Measurements from ENCODE around the gene ZBTB34. TPM values are rescaled to one million over a fixed set of nuclear protein-coding genes. Genes with fewer than 3 reads are reported as not detected.

ZBTB34 gene
- total RNA-seq, 4 donors from 2014 or later: 7.4 to 12.3 (median 10.6) TPM

GRCh38 chr9:126832440-126832839 is 28.0 kb upstream of the ZBTB34 start:
- Histone ChIP-seq H3K4me1 (no peaks in the 10 kb centered on the region), H3K9me3 (no peaks in the 10 kb centered on the region), H3K27me3 (no peaks in the 10 kb centered on the region), H3K27ac (no peak overlapping the region), H3K4me3 (no peak overlapping the region), H3K36me3 (peaks cover 0 to 40% (median 0%) of the 10 kb centered on the region in 3 donors)
- no peak for DNase-seq
- no peak for TF ChIP-seq CTCF (IDR thresholded peaks at IDR 0.05)
- no peak for TF ChIP-seq POLR2A (IDR thresholded peaks at IDR 0.05)

GRCh38 chr9:126833020-126833419 is 27.4 kb upstream of the ZBTB34 start:
- DNase-seq: no peak
- Histone ChIP-seq H3K27ac (no peak overlapping the region), H3K27me3 (no peaks in the 10 kb centered on the region), H3K4me3 (no peak overlapping the region), H3K9me3 (no peaks in the 10 kb centered on the region), H3K36me3 (peaks cover 0 to 36% (median 0%) of the 10 kb centered on the region in 3 donors), H3K4me1 (no peaks in the 10 kb centered on the region)
- TF ChIP-seq CTCF (IDR thresholded peaks at IDR 0.05): no peak
- TF ChIP-seq POLR2A (IDR thresholded peaks at IDR 0.05): no peak

- H3K4me1 ChIP-seq: no peaks in the 10 kb centered on the region
- no peak overlapping the region for H3K27ac ChIP-seq
- no peak for DNase-seq
- H3K4me3 ChIP-seq: no peak overlapping the region
- H3K27me3 ChIP-seq: no peaks in the 10 kb centered on the region
- no peaks in the 10 kb centered on the region for H3K9me3 ChIP-seq
- TF ChIP-seq POLR2A (IDR thresholded peaks at IDR 0.05) (no peak), CTCF (IDR thresholded peaks at IDR 0.05) (no peak)
- H3K36me3 ChIP-seq: peaks cover 0 to 39% (median 0%) of the 10 kb centered on the region in 3 donors
Measured at GRCh38 chr9:126833710-126834345, 26.6 kb upstream of the ZBTB34 start.

GRCh38 chr9:126834672-126835071 is 25.8 kb upstream of the ZBTB34 start:
- no peak for DNase-seq
- Histone ChIP-seq H3K27ac (no peak overlapping the region), H3K9me3 (no peaks in the 10 kb centered on the region), H3K36me3 (peaks cover 0 to 40% (median 0%) of the 10 kb centered on the region in 3 donors), H3K27me3 (no peaks in the 10 kb centered on the region), H3K4me3 (no peak overlapping the region), H3K4me1 (no peaks in the 10 kb centered on the region)
- TF ChIP-seq CTCF (IDR thresholded peaks at IDR 0.05): no peak
- TF ChIP-seq POLR2A (IDR thresholded peaks at IDR 0.05): no peak

- Histone ChIP-seq H3K27me3 (no peaks in the 10 kb centered on the region), H3K9me3 (no peaks in the 10 kb centered on the region), H3K4me1 (no peaks in the 10 kb centered on the region), H3K4me3 (no peak overlapping the region), H3K36me3 (peaks cover 0 to 40% (median 0%) of the 10 kb centered on the region in 3 donors), H3K27ac (no peak overlapping the region)
- no peak for DNase-seq
- TF ChIP-seq CTCF (IDR thresholded peaks at IDR 0.05) (no peak), POLR2A (IDR thresholded peaks at IDR 0.05) (no peak)
Measured at GRCh38 chr9:126836216-126836615, 24.2 kb upstream of the ZBTB34 start.
